VCaP (cell line): ENCODE results near the gene ASPG.

ENCODE experiments used
- H3K27ac ChIP-seq: fragments of 450-650 bp; 2 replicates; pipeline ENCODE4 v1.5.1; 2017
- CTCF ChIP-seq: fragments of 450-650 bp; conservative IDR thresholded peaks from 2 replicates; pipeline ENCODE4 v1.5.1; 2017; ENCODE audit warnings: mild to moderate bottlenecking, moderate library complexity

ASPG gene

DNA sequence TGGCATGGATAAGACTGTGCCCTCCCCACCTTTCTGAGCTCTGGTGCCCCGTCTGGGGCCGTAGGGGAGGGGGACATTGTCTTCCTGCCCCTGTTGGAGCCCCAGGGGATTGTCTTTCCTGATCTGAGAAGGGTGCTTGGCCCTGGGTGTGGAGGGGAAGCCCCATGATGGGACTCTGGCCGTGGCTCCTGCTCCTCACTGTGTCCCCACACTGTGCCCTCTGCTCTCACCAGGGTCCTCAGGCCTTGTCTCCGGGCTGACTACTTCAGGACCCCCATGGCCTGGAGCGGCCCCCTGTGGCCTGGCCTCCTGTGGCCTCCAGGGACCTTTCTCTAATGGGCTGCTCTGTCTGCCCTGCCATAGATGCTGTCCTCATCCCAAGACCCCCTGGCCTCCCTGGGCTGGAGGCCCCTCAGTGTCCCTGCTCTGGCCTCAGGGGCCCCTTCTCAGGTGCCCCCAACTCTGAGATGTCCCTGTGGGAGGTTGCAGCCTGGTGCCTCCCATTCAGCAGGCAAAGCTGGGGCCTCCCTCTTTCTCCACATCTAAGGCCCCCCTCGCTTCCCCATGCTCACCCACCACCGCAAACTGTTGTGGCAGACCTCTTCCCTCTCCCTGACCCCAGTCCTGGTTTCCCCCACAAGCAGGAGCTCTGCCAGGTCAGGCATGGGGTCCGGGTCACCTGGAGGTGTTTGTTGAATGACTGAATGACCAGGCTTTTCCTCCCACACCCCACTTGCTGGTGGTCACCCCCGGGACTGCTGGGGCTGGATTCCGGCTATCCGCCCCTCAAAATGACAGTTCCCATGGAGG, 56.8 kb downstream of the ASPG start:
- no peak for TF ChIP-seq CTCF
- H3K27ac ChIP-seq, result no peak overlapping the region

- no peak for TF ChIP-seq CTCF
Measured at GRCh38 chr14:104142946-104143470, 57.5 kb downstream of the ASPG start.

GRCh38 chr14:104143521-104144452, 58.3 kb downstream of the ASPG start:
- no peak overlapping the region for H3K27ac ChIP-seq
- TF ChIP-seq CTCF, result no peak

More at GRCh38 chr14:104142946-104143470, 57.5 kb downstream of the ASPG start:
- H3K27ac ChIP-seq, result no peak overlapping the region

GRCh38 chr14:104144453-104144790, 58.9 kb downstream of the ASPG start:
- no peak overlapping the region for H3K27ac ChIP-seq
- TF ChIP-seq CTCF, result no peak

DNA sequence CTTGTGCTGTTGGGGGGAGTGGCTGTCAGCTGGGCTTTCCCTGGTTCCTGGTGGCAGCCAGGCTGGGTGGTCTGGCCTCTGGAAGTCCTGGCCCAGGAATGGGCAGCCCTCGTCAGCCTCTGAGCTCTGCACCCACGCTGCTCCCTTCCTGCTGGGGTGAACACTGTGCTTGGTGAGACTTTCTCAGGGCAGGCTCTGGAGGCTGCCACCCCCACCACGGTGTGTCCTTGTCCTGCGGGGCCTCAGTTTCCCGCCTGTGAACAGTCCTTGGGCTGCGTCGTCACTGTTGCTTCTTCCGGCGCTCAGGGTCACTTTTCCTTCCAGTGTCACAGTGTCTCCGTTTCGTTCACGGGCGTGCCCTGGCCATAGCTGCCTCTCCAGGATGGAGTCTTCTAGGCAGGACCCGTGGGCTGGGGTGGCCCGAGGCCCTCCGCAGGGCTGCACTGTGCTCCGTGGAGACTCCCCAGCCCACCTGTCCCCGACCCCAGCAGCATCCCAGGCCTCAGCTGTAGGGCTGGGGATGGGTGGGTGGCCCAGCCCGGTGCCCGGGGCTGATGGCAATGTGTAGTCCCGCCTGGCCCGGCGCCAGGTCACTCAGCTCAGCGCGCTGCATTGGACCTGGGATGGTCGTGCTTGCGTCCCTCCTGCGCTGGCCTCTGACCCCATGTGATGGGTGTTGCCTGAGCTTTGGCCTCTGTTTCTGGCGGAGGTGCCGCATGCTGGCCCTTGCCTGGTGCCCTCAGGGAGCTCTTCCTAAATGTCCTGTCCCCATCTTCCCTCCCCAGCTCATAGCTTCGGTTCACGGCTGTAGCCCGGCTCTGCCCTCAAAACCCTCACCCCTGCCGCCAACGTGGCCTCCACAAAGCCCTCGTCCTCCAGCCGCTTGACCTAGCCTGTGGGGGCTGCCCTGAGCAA, 59.7 kb downstream of the ASPG start:
- H3K27ac ChIP-seq, result no peak overlapping the region
- TF ChIP-seq CTCF, result no peak

GRCh38 chr14:104145826-104146601, 60.5 kb downstream of the ASPG start:
- H3K27ac ChIP-seq, result no peak overlapping the region
- TF ChIP-seq CTCF, result no peak
